Neural cell (in vitro differentiated cells): Measurements from ENCODE around the gene RGL4. TPM values are rescaled to one million over a fixed set of nuclear protein-coding genes. Genes with fewer than 3 reads are reported as not detected.

ENCODE experiments used
- H2AFZ ChIP-seq: fragments of 200-600, 300-800 bp; sonication (generic), shearing (Covaris generic); 2 replicates; pipeline ENCODE4 v1.6.0; 2014; ENCODE audit warnings: low read depth, mild to moderate bottlenecking, antibody characterized with exemption, low read length, moderate library complexity
- H3F3A ChIP-seq: fragments of 200-600 bp; shearing (Covaris generic); 2 replicates; pipeline ENCODE4 v1.6.1; 2016; ENCODE audit warnings: mild to moderate bottlenecking, moderate library complexity, mixed read lengths, antibody characterized with exemption, low read length; ENCODE audit not compliant: insufficient read depth, poor library complexity, severe bottlenecking
- H3K27ac ChIP-seq: fragments of 200-600, 300-800 bp; sonication (generic), shearing (Covaris generic); 2 replicates; pipeline ENCODE4 v1.5.1; 2014; ENCODE audit warnings: mild to moderate bottlenecking, low read length, moderate library complexity
- H3K27me3 ChIP-seq: fragments of 300-800, 200-600 bp; sonication (generic), shearing (Covaris generic); 2 replicates; pipeline ENCODE4 v1.6.0; 2014; ENCODE audit warnings: mild to moderate bottlenecking, low read depth, low read length, moderate library complexity; ENCODE audit not compliant: insufficient read depth
- H3K36me3 ChIP-seq: fragments of 300-800, 200-600 bp; sonication (generic), shearing (Covaris generic); 2 replicates; pipeline ENCODE4 v1.5.1; 2014; ENCODE audit warnings: mild to moderate bottlenecking, antibody characterized with exemption, low read length, moderate library complexity; ENCODE audit not compliant: insufficient read depth
- H3K4me2 ChIP-seq: fragments of 300-800, 200-600 bp; sonication (generic), shearing (Covaris generic); 2 replicates; pipeline ENCODE4 v1.6.0; 2014; ENCODE audit warnings: mild to moderate bottlenecking, low read length
- H3K4me3 ChIP-seq: fragments of 300-800, 200-600 bp; sonication (generic), shearing (Covaris generic); 2 replicates; pipeline ENCODE4 v1.5.1; 2014; ENCODE audit warnings: mild to moderate bottlenecking, low read length, moderate library complexity
- H3K79me2 ChIP-seq: fragments of 200-600 bp; shearing (Covaris generic); replicated peaks from 2 replicates; pipeline ENCODE4 v1.6.0; 2014; ENCODE audit warnings: mild to moderate bottlenecking, low read length, moderate library complexity; ENCODE audit not compliant: insufficient read depth
- H3K9ac ChIP-seq: fragments of 300-800, 200-600 bp; sonication (generic), shearing (Covaris generic); 2 replicates; pipeline ENCODE4 v1.6.1; 2016; ENCODE audit warnings: mild to moderate bottlenecking, low read length, mixed read lengths
- H3K9me2 ChIP-seq: fragments of 200-600 bp; shearing (Covaris generic); 2 replicates; pipeline ENCODE4 v1.6.1; 2016; ENCODE audit warnings: mild to moderate bottlenecking, low read length, mixed read lengths; ENCODE audit not compliant: insufficient read depth
- H3K9me3 ChIP-seq: fragments of 200-600, 300-800 bp; sonication (generic), shearing (Covaris generic); 2 replicates; pipeline ENCODE4 v1.6.1; 2016; ENCODE audit warnings: mild to moderate bottlenecking, mixed run types, low read length, moderate library complexity, mixed read lengths
- H4K20me1 ChIP-seq: fragments of 200-600 bp; shearing (Covaris generic); 2 replicates; pipeline ENCODE4 v1.6.1; 2016; ENCODE audit warnings: mild to moderate bottlenecking, mixed run types; ENCODE audit not compliant: insufficient read depth
- CTCF ChIP-seq: fragments of 450-650 bp; IDR thresholded peaks from 2 replicates; pipeline ENCODE4 v1.5.1; 2014; ENCODE audit warnings: antibody characterized with exemption, mild to moderate bottlenecking, moderate library complexity; ENCODE audit not compliant: poor library complexity, severe bottlenecking
- EP300 ChIP-seq: fragments of 450-650 bp; conservative IDR thresholded peaks from 2 replicates; pipeline ENCODE4 v1.6.1; 2014; ENCODE audit warnings: antibody characterized with exemption, mild to moderate bottlenecking, moderate library complexity; ENCODE audit not compliant: poor library complexity, severe bottlenecking
- EZH2 ChIP-seq: fragments of 200-600, 300-800 bp; shearing (Covaris generic), sonication (generic); IDR thresholded peaks from 2 replicates; pipeline ENCODE4 v1.6.1; 2014; ENCODE audit warnings: antibody characterized with exemption, low read length, borderline replicate concordance, mild to moderate bottlenecking; ENCODE audit not compliant: insufficient read depth, poor library complexity, severe bottlenecking
- MXI1 ChIP-seq: fragments of 450-650 bp; conservative IDR thresholded peaks from 2 replicates; pipeline ENCODE4 v1.6.1; 2014; ENCODE audit warnings: antibody characterized with exemption, mild to moderate bottlenecking; ENCODE audit not compliant: poor library complexity, severe bottlenecking
- POLR2AphosphoS5 ChIP-seq: IDR thresholded peaks from 2 replicates; pipeline ENCODE4 v1.6.1; 2012
- RAD21 ChIP-seq: fragments of 450-650 bp; conservative IDR thresholded peaks from 2 replicates; pipeline ENCODE4 v1.6.1; 2014; ENCODE audit warnings: antibody characterized with exemption, mild to moderate bottlenecking, moderate library complexity
- REST ChIP-seq: IDR thresholded peaks from 2 replicates; pipeline ENCODE4 v1.6.1; 2012; ENCODE audit warnings: borderline replicate concordance
- SMC3 ChIP-seq: fragments of 450-650 bp; conservative IDR thresholded peaks from 2 replicates; pipeline ENCODE4 v1.6.1; 2014; ENCODE audit warnings: antibody characterized with exemption, mild to moderate bottlenecking, moderate library complexity; ENCODE audit not compliant: poor library complexity
- TAF1 ChIP-seq: IDR thresholded peaks from 2 replicates; pipeline ENCODE4 v1.6.1; 2012; ENCODE audit warnings: low read depth
- polyA plus RNA-seq: library from polyadenylated mRNA; depleted of rRNA; stranded (reverse); fragments of >200 nt; gene quantifications from 2 replicates; pipeline ENCODE4 v1.2.3, GENCODE V29; 2014

RGL4 gene
- polyA plus RNA-seq, 1 donor from 2014 or later = not detected

GRCh38 chr22:23720855-23721254 is 30.0 kb downstream of the RGL4 start:
- TF ChIP-seq EZH2 (no peak), MXI1 (no peak), POLR2AphosphoS5 (no peak)
- H3K27me3 ChIP-seq = no peaks in the 10 kb centered on the region
- no peak overlapping the region for H3K9ac ChIP-seq
- no peaks in the 10 kb centered on the region for H3F3A ChIP-seq
- H3K4me2 ChIP-seq = no peak overlapping the region
- H4K20me1 ChIP-seq = no peaks in the 10 kb centered on the region
- no peaks in the 10 kb centered on the region for H3K9me3 ChIP-seq
- H3K4me3 ChIP-seq = no peak overlapping the region
- no peak overlapping the region for H2AFZ ChIP-seq
- H3K27ac ChIP-seq = no peak overlapping the region
- peaks cover 8% of the 10 kb centered on the region for H3K79me2 ChIP-seq
- no peaks in the 10 kb centered on the region for H3K36me3 ChIP-seq
- H3K9me2 ChIP-seq = no peaks in the 10 kb centered on the region

- Histone ChIP-seq H3K9ac (no peak overlapping the region), H3K4me2 (no peak overlapping the region), H3K9me3 (no peaks in the 10 kb centered on the region), H3F3A (no peaks in the 10 kb centered on the region), H2AFZ (no peak overlapping the region), H3K36me3 (no peaks in the 10 kb centered on the region), H3K79me2 (no peaks in the 10 kb centered on the region), H3K9me2 (no peaks in the 10 kb centered on the region), H3K27ac (no peak overlapping the region), H4K20me1 (no peaks in the 10 kb centered on the region), H3K4me3 (no peak overlapping the region), H3K27me3 (no peaks in the 10 kb centered on the region)
- TF ChIP-seq EP300 (no peak), REST (no peak), EZH2 (no peak), CTCF (no peak), TAF1 (no peak)
Measured at GRCh38 chr22:23722160-23722559, 31.3 kb downstream of the RGL4 start.

GRCh38 chr22:23722724-23723123 is 31.9 kb downstream of the RGL4 start:
- no peak for TF ChIP-seq MXI1
- TF ChIP-seq EP300 = no peak
- no peak for TF ChIP-seq REST
- no peak for TF ChIP-seq SMC3
- TF ChIP-seq TAF1 = no peak
- TF ChIP-seq POLR2AphosphoS5 = no peak
- TF ChIP-seq CTCF = no peak
- TF ChIP-seq RAD21 = no peak
- TF ChIP-seq EZH2 = no peak

More at GRCh38 chr22:23722724-23723123, 31.9 kb downstream of the RGL4 start:
- no peaks in the 10 kb centered on the region for H3F3A ChIP-seq
- H2AFZ ChIP-seq = no peak overlapping the region
- H3K9ac ChIP-seq = no peak overlapping the region
- H3K9me2 ChIP-seq = no peaks in the 10 kb centered on the region
- H3K79me2 ChIP-seq = no peaks in the 10 kb centered on the region
- no peaks in the 10 kb centered on the region for H3K36me3 ChIP-seq
- no peaks in the 10 kb centered on the region for H3K9me3 ChIP-seq
- H3K4me3 ChIP-seq = no peak overlapping the region
- no peaks in the 10 kb centered on the region for H4K20me1 ChIP-seq
- no peak overlapping the region for H3K27ac ChIP-seq
- no peak overlapping the region for H3K4me2 ChIP-seq
- H3K27me3 ChIP-seq = no peaks in the 10 kb centered on the region
